ENCODE data around the gene STIM1. TPM values are rescaled to one million over a fixed set of nuclear protein-coding genes. Genes with fewer than 3 reads are reported as not detected.

The STIM1 gene
- total RNA-seq, 1 experiment from 2014 or later, result 15.2 TPM

- no peaks in the 10 kb centered on the region for H3K9me3 Mint-ChIP-seq
- H3K27ac Mint-ChIP-seq, result no peak overlapping the region
- WGBS (ENCODE audit: extremely low coverage, insufficient read length, low lambda C conversion rate), result no CpG with 5 or more reads among the region's 1 CpG
- no peaks in the 10 kb centered on the region for H4K20me1 ChIP-seq (ENCODE audit: control insufficient read depth, insufficient read depth, insufficient read length)
- H4K5ac ChIP-seq (ENCODE audit: insufficient read length, low read depth, low read length), result no peak overlapping the region
- H2AFZ ChIP-seq (ENCODE audit: low read length), result no peak overlapping the region
- H3K9me3 ChIP-seq (ENCODE audit: control insufficient read depth, low read depth, low read length), result no peaks in the 10 kb centered on the region
- no peaks in the 10 kb centered on the region for H3K23me2 ChIP-seq (ENCODE audit: insufficient read length, low read depth, low read length, poor library complexity, severe bottlenecking)
- no peak overlapping the region for H2BK20ac ChIP-seq (ENCODE audit: low read depth, low read length, poor library complexity, severe bottlenecking)
- peaks cover 0 to 6% of the 10 kb centered on the region in 2 experiments; a peak in 1 of 4 replicates for H3K4me1 Mint-ChIP-seq
- H2BK120ac ChIP-seq (ENCODE audit: low read depth, low read length, poor library complexity, severe bottlenecking), result no peak overlapping the region
- TF ChIP-seq, protein P1, sequence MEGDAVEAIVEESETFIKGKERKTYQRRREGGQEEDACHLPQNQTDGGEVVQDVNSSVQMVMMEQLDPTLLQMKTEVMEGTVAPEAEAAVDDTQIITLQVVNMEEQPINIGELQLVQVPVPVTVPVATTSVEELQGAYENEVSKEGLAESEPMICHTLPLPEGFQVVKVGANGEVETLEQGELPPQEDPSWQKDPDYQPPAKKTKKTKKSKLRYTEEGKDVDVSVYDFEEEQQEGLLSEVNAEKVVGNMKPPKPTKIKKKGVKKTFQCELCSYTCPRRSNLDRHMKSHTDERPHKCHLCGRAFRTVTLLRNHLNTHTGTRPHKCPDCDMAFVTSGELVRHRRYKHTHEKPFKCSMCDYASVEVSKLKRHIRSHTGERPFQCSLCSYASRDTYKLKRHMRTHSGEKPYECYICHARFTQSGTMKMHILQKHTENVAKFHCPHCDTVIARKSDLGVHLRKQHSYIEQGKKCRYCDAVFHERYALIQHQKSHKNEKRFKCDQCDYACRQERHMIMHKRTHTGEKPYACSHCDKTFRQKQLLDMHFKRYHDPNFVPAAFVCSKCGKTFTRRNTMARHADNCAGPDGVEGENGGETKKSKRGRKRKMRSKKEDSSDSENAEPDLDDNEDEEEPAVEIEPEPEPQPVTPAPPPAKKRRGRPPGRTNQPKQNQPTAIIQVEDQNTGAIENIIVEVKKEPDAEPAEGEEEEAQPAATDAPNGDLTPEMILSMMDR (conservative IDR thresholded peaks at IDR 0.05), result no peak
- no peak for DNase-seq
- no peak overlapping the region for H3K4me3 Mint-ChIP-seq
- H2BK5ac ChIP-seq (ENCODE audit: insufficient read length, low read length), result no peak overlapping the region
- no peak overlapping the region for H3K14ac ChIP-seq (ENCODE audit: insufficient read depth, low read length)
- no peaks in the 10 kb centered on the region for H3K36me3 Mint-ChIP-seq (ENCODE audit: insufficient read depth in 1 of 3, low read depth in 3 of 3)
- H3K56ac ChIP-seq (ENCODE audit: insufficient read length, low read depth, low read length), result no peak overlapping the region
- H3K9ac ChIP-seq (ENCODE audit: extremely low read depth, insufficient read length, low read length), result no peak overlapping the region
- H3K27me3 Mint-ChIP-seq (ENCODE audit: low read depth), result no peaks in the 10 kb centered on the region
- no peak overlapping the region for H4K91ac ChIP-seq (ENCODE audit: insufficient read length, low read depth, low read length)
- no peak overlapping the region for H3K27ac ChIP-seq (ENCODE audit: insufficient read length, low read depth, low read length)
- no peak overlapping the region for H3K18ac ChIP-seq (ENCODE audit: insufficient read length, low read depth, low read length)
- H3K79me2 ChIP-seq (ENCODE audit: insufficient read depth, low read length), result no peaks in the 10 kb centered on the region
- H2BK12ac ChIP-seq (ENCODE audit: insufficient read length, low read depth, low read length), result no peak overlapping the region
- H3K23ac ChIP-seq (ENCODE audit: insufficient read length, low read depth, low read length), result no peak overlapping the region
- H4K8ac ChIP-seq (replicated peaks; ENCODE audit: insufficient read length, low read depth, low read length), result no peak overlapping the region
- H2BK15ac ChIP-seq (ENCODE audit: low read depth, low read length), result no peak overlapping the region
- no peak overlapping the region for H3K4ac ChIP-seq (ENCODE audit: low read depth, low read length)
- no peaks in the 10 kb centered on the region for H3K79me1 ChIP-seq (ENCODE audit: insufficient read depth, low read depth, low read length, poor library complexity, severe bottlenecking)
- H3K4me1 ChIP-seq (ENCODE audit: insufficient read depth, low read length), result no peaks in the 10 kb centered on the region
- H3K4me2 ChIP-seq (ENCODE audit: insufficient read depth, insufficient read length, low read length), result no peak overlapping the region
- H2AK5ac ChIP-seq (ENCODE audit: insufficient read length, low read length), result no peak overlapping the region
- no peak overlapping the region for H3T11ph ChIP-seq (ENCODE audit: low read length)
- H3K27me3 ChIP-seq (ENCODE audit: insufficient read depth, low read length), result no peaks in the 10 kb centered on the region
Observed at GRCh38 chr11:3933165-3933628, 77.7 kb downstream of the STIM1 start.

Data from H9 (cell line).